SK-N-SH treated with all-trans-retinoic acid at 6 μM for 48 hours (cell line): Measurements from ENCODE around the gene LUC7L2.

Experiments
- ATAC-seq: fragments of 200-7000 bp; cut with Tn5 transposase; 3 replicates; pipeline ENCODE4 v1.9.1; 2020; ENCODE audit warnings: mild to moderate bottlenecking, moderate library complexity
- ARNTL ChIP-seq: fragments of 450-650 bp; formaldehyde crosslinking; IDR thresholded peaks from 2 replicates; pipeline ENCODE4 v1.5.0; 2020; ENCODE audit warnings: low read depth, mild to moderate bottlenecking, moderate library complexity, borderline replicate concordance
- BACH2 ChIP-seq: fragments of 250-450 bp; sonication (Bioruptor Pico); IDR thresholded peaks from 2 replicates; pipeline ENCODE4 v1.9.0; 2021; ENCODE audit warnings: mild to moderate bottlenecking, borderline replicate concordance
- CSDC2 ChIP-seq: fragments of 250-450 bp; sonication (Bioruptor Pico); IDR thresholded peaks from 2 replicates; pipeline ENCODE4 v1.5.0; 2020; ENCODE audit warnings: mild to moderate bottlenecking, moderate library complexity
- ESRRG ChIP-seq: fragments of 250-450 bp; sonication (Bioruptor Pico); IDR thresholded peaks from 2 replicates; pipeline ENCODE4 v1.6.1; 2021; ENCODE audit warnings: mild to moderate bottlenecking
- GLIS3 ChIP-seq: fragments of 250-450 bp; sonication (Bioruptor Pico); IDR thresholded peaks from 2 replicates; pipeline ENCODE4 v1.5.0; 2020; ENCODE audit warnings: mild to moderate bottlenecking, moderate library complexity
- ISL1 ChIP-seq: fragments of 250-450 bp; sonication (Bioruptor Pico); IDR thresholded peaks from 2 replicates; pipeline ENCODE4 v2.1.2; 2022; ENCODE audit warnings: mild to moderate bottlenecking, moderate library complexity
- OSR1 ChIP-seq: fragments of 250-450 bp; sonication (Bioruptor Pico); IDR thresholded peaks from 2 replicates; pipeline ENCODE4 v1.8.0; 2022; ENCODE audit warnings: moderate library complexity, mild to moderate bottlenecking, inconsistent platforms
- PATZ1 ChIP-seq: fragments of 250-450 bp; sonication (Bioruptor Pico); IDR thresholded peaks from 2 replicates; pipeline ENCODE4 v1.8.0; 2020; ENCODE audit warnings: mild to moderate bottlenecking, moderate library complexity, borderline replicate concordance
- PPARA ChIP-seq: fragments of 250-450 bp; sonication (Bioruptor Pico); IDR thresholded peaks from 2 replicates; pipeline ENCODE4 v1.5.0; 2020; ENCODE audit warnings: mild to moderate bottlenecking, borderline replicate concordance
- RARB ChIP-seq: fragments of 250-450 bp; sonication (Bioruptor Pico); IDR thresholded peaks from 2 replicates; pipeline ENCODE4 v1.8.0; 2021; ENCODE audit warnings: mild to moderate bottlenecking, moderate library complexity
- SNAI2 ChIP-seq: fragments of 250-450 bp; sonication (Bioruptor Pico); IDR thresholded peaks from 2 replicates; pipeline ENCODE4 v1.5.0; 2020; ENCODE audit warnings: mild to moderate bottlenecking, moderate library complexity
- TOX ChIP-seq: fragments of 250-450 bp; sonication (Bioruptor Pico); IDR thresholded peaks from 2 replicates; pipeline ENCODE4 v1.8.0; 2021; ENCODE audit warnings: mild to moderate bottlenecking, moderate library complexity, borderline replicate concordance
- ZC3H10 ChIP-seq: fragments of 250-450 bp; sonication (Bioruptor Pico); IDR thresholded peaks from 2 replicates; pipeline ENCODE4 v1.5.1; 2021; ENCODE audit warnings: mild to moderate bottlenecking, moderate library complexity
- ZFP3 ChIP-seq: fragments of 250-450 bp; sonication (Bioruptor Pico); IDR thresholded peaks from 2 replicates; pipeline ENCODE4 v1.5.0; 2020; ENCODE audit warnings: mild to moderate bottlenecking, moderate library complexity
- ZFP30 ChIP-seq: fragments of 450-650 bp; formaldehyde crosslinking; IDR thresholded peaks from 2 replicates; pipeline ENCODE4 v1.5.0; 2022; ENCODE audit warnings: mild to moderate bottlenecking, moderate library complexity
- ZNF565 ChIP-seq: fragments of 450-650 bp; formaldehyde crosslinking; conservative IDR thresholded peaks from 2 replicates; pipeline ENCODE4 v1.5.0; 2020; ENCODE audit warnings: low read depth, mild to moderate bottlenecking, moderate library complexity
- ZNF70 ChIP-seq: fragments of 450-650 bp; formaldehyde crosslinking; IDR thresholded peaks from 2 replicates; pipeline ENCODE4 v1.5.0; 2020; ENCODE audit warnings: mild to moderate bottlenecking, moderate library complexity
- ZNF8 ChIP-seq: fragments of 450-650 bp; formaldehyde crosslinking; IDR thresholded peaks from 2 replicates; pipeline ENCODE4 v1.5.0; 2020; ENCODE audit warnings: mild to moderate bottlenecking, moderate library complexity
- TF ChIP-seq, protein P1 (sequence below): fragments of 250-450 bp; sonication (Bioruptor Pico); IDR thresholded peaks from 2 replicates; pipeline ENCODE4 v1.5.1; 2020; ENCODE audit warnings: low read depth, mild to moderate bottlenecking, moderate library complexity
- TF ChIP-seq, protein P2 (sequence below): fragments of 250-450 bp; sonication (Bioruptor Pico); IDR thresholded peaks from 2 replicates; pipeline ENCODE4 v1.5.1; 2021; ENCODE audit warnings: mild to moderate bottlenecking, moderate library complexity
- TF ChIP-seq, protein P3 (sequence below): fragments of 250-450 bp; sonication (Bioruptor Pico); IDR thresholded peaks from 2 replicates; pipeline ENCODE4 v1.5.0; 2020; ENCODE audit warnings: mild to moderate bottlenecking, moderate library complexity
- TF ChIP-seq, protein P4 (sequence below): fragments of 250-450 bp; sonication (Bioruptor Pico); IDR thresholded peaks from 2 replicates; pipeline ENCODE4 v1.8.0; 2021; ENCODE audit warnings: low read depth, mild to moderate bottlenecking, moderate library complexity, borderline replicate concordance

The LUC7L2 gene

DNA sequence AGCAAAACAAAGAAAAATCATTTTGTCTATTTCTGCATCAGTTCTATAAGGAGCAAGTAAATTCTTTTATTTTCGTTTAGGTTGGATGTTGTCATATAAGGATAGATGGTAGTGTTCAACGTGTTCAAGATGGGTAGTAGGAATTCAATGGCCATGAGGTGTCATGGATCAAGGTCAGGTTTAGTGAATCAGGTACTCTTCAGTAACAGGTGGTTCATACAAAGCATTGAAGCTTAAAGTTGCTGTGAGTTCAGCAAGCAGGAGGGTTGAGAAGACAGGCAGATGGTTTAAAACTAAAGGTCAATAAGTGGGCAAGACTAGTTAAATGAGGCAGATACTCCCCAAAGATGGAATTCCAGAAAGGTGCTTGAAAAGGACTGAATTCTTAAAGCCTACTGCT lies 5.6 kb downstream of the LUC7L2 start:
- TF ChIP-seq ZC3H10 (no peak), ZFP3 (CRISPR knock-in tag) (no peak), ZFP30 (no peak), ESRRG (CRISPR knock-in tag) (no peak), BACH2 (no peak), PATZ1 (no peak), ZNF8 (CRISPR knock-in tag) (no peak), ARNTL (CRISPR knock-in tag) (no peak), ZNF70 (CRISPR knock-in tag) (no peak)
- TF ChIP-seq, protein P1, sequence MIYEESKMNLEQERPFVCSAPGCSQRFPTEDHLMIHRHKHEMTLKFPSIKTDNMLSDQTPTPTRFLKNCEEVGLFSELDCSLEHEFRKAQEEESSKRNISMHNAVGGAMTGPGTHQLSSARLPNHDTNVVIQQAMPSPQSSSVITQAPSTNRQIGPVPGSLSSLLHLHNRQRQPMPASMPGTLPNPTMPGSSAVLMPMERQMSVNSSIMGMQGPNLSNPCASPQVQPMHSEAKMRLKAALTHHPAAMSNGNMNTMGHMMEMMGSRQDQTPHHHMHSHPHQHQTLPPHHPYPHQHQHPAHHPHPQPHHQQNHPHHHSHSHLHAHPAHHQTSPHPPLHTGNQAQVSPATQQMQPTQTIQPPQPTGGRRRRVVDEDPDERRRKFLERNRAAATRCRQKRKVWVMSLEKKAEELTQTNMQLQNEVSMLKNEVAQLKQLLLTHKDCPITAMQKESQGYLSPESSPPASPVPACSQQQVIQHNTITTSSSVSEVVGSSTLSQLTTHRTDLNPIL = no peak
- ATAC-seq = no peak

- TF ChIP-seq BACH2 = no peak
- TF ChIP-seq, protein P1 = no peak
- no peak for TF ChIP-seq ZNF70 (CRISPR knock-in tag)
- TF ChIP-seq, protein P2, sequence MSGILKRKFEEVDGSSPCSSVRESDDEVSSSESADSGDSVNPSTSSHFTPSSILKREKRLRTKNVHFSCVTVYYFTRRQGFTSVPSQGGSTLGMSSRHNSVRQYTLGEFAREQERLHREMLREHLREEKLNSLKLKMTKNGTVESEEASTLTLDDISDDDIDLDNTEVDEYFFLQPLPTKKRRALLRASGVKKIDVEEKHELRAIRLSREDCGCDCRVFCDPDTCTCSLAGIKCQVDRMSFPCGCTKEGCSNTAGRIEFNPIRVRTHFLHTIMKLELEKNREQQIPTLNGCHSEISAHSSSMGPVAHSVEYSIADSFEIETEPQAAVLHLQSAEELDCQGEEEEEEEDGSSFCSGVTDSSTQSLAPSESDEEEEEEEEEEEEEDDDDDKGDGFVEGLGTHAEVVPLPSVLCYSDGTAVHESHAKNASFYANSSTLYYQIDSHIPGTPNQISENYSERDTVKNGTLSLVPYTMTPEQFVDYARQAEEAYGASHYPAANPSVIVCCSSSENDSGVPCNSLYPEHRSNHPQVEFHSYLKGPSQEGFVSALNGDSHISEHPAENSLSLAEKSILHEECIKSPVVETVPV (CRISPR knock-in tag) = no peak
- TF ChIP-seq OSR1 (CRISPR knock-in tag) = no peak
- TF ChIP-seq, protein P3, sequence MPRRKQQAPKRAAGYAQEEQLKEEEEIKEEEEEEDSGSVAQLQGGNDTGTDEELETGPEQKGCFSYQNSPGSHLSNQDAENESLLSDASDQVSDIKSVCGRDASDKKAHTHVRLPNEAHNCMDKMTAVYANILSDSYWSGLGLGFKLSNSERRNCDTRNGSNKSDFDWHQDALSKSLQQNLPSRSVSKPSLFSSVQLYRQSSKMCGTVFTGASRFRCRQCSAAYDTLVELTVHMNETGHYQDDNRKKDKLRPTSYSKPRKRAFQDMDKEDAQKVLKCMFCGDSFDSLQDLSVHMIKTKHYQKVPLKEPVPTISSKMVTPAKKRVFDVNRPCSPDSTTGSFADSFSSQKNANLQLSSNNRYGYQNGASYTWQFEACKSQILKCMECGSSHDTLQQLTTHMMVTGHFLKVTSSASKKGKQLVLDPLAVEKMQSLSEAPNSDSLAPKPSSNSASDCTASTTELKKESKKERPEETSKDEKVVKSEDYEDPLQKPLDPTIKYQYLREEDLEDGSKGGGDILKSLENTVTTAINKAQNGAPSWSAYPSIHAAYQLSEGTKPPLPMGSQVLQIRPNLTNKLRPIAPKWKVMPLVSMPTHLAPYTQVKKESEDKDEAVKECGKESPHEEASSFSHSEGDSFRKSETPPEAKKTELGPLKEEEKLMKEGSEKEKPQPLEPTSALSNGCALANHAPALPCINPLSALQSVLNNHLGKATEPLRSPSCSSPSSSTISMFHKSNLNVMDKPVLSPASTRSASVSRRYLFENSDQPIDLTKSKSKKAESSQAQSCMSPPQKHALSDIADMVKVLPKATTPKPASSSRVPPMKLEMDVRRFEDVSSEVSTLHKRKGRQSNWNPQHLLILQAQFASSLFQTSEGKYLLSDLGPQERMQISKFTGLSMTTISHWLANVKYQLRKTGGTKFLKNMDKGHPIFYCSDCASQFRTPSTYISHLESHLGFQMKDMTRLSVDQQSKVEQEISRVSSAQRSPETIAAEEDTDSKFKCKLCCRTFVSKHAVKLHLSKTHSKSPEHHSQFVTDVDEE (CRISPR knock-in tag) = no peak
- TF ChIP-seq PPARA (CRISPR knock-in tag) = no peak
- TF ChIP-seq CSDC2 = no peak
- TF ChIP-seq, protein P4, sequence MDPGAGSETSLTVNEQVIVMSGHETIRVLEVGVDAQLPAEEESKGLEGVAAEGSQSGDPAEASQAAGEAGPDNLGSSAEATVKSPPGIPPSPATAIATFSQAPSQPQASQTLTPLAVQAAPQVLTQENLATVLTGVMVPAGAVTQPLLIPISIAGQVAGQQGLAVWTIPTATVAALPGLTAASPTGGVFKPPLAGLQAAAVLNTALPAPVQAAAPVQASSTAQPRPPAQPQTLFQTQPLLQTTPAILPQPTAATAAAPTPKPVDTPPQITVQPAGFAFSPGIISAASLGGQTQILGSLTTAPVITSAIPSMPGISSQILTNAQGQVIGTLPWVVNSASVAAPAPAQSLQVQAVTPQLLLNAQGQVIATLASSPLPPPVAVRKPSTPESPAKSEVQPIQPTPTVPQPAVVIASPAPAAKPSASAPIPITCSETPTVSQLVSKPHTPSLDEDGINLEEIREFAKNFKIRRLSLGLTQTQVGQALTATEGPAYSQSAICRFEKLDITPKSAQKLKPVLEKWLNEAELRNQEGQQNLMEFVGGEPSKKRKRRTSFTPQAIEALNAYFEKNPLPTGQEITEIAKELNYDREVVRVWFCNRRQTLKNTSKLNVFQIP (CRISPR knock-in tag) = no peak
- no peak for TF ChIP-seq ARNTL (CRISPR knock-in tag)
- no peak for TF ChIP-seq PATZ1
- TF ChIP-seq ZC3H10 = no peak
- no peak for TF ChIP-seq ZNF565
- TF ChIP-seq ZNF8 (CRISPR knock-in tag) = no peak
- no peak for TF ChIP-seq RARB (CRISPR knock-in tag)
- TF ChIP-seq ISL1 (CRISPR knock-in tag) = no peak
- no peak for TF ChIP-seq GLIS3 (CRISPR knock-in tag)
- TF ChIP-seq ZFP30 = no peak
- TF ChIP-seq TOX (CRISPR knock-in tag) = no peak
- no peak for TF ChIP-seq SNAI2
- no peak for ATAC-seq
These were observed 6.7 kb downstream of the LUC7L2 start for GRCh38 chr7:139366400-139366799.
